A673 (cell line): ENCODE data around the gene ZNF473. TPM values are rescaled to one million over a fixed set of nuclear protein-coding genes. Genes with fewer than 3 reads are reported as not detected.

Source experiments
- BruUV-seq: library from RNA; stranded (reverse); fragments of 400-500 nt; replicated peaks from 2 replicates; lab custom pipeline; 2021; lab: Mats Ljungman, UMichigan
- CTCF ChIA-PET: fragments of 300-600 bp; sonication (Branson Sonifier 250); formaldehyde crosslinking; loops from one replicate; lab custom pipeline; 2022; ENCODE audit warnings: antibody characterized with exemption; lab: Charles Lee
- POLR2A ChIA-PET: fragments of 300-600 bp; sonication (Branson Sonifier 250); formaldehyde crosslinking; loops from one replicate; lab custom pipeline; 2022; ENCODE audit warnings: antibody characterized with exemption; ENCODE audit not compliant: low non-redundant PET; lab: Charles Lee
- DNase-seq: peaks from one replicate; pipeline ENCODE4 v3.0.0-alpha.2; 2015; ENCODE audit warnings: low spot score
- H3K27ac ChIP-seq: fragments of 200-600 bp; sonication (generic); 2 replicates; pipeline ENCODE4 v1.5.1; 2016; ENCODE audit warnings: mixed run types, low read depth, mild to moderate bottlenecking, mixed read lengths, antibody characterized with exemption, low read length; ENCODE audit not compliant: poor library complexity, severe bottlenecking
- H3K27me3 ChIP-seq: fragments of 200-600 bp; sonication (generic); replicated peaks from 2 replicates; pipeline ENCODE4 v1.6.1; 2017; ENCODE audit warnings: mixed run types, low read depth, mild to moderate bottlenecking, mixed read lengths, antibody characterized with exemption, low read length; ENCODE audit not compliant: insufficient read depth, poor library complexity
- H3K36me3 ChIP-seq: fragments of 200-600 bp; sonication (generic); 2 replicates; pipeline ENCODE4 v1.6.1; 2016; ENCODE audit warnings: mixed run types, mild to moderate bottlenecking, mixed read lengths, antibody characterized with exemption, low read length; ENCODE audit not compliant: insufficient read depth, poor library complexity, severe bottlenecking
- H3K4me1 ChIP-seq: fragments of 200-600 bp; sonication (generic); 2 replicates; pipeline ENCODE4 v1.6.1; 2017; ENCODE audit warnings: mixed run types, mild to moderate bottlenecking, mixed read lengths, antibody characterized with exemption, low read length; ENCODE audit not compliant: insufficient read depth, poor library complexity, severe bottlenecking
- H3K4me3 ChIP-seq: fragments of 200-600 bp; sonication (generic); 2 replicates; pipeline ENCODE4 v1.5.1; 2016; ENCODE audit warnings: low read depth, mixed run types, mild to moderate bottlenecking, mixed read lengths, low read length; ENCODE audit not compliant: poor library complexity, severe bottlenecking
- H3K9me3 ChIP-seq: fragments of 200-600 bp; sonication (generic); 2 replicates; pipeline ENCODE4 v1.6.1; 2016; ENCODE audit warnings: mixed run types, low read depth, mild to moderate bottlenecking, mixed read lengths, antibody characterized with exemption, low read length; ENCODE audit not compliant: poor library complexity, severe bottlenecking
- CTCF ChIP-seq: fragments of 300-800, 200-600 bp; sonication (generic); conservative IDR thresholded peaks from 2 replicates; pipeline ENCODE4 v1.5.1; 2017; ENCODE audit warnings: low read depth, mild to moderate bottlenecking, antibody characterized with exemption, low read length, moderate library complexity, mixed read lengths
- EZH2 ChIP-seq: fragments of 200-600 bp; sonication (generic); IDR thresholded peaks from 2 replicates; pipeline ENCODE4 v1.6.1; 2017; ENCODE audit warnings: borderline replicate concordance, low read depth, mild to moderate bottlenecking, mixed read lengths, antibody characterized with exemption, low read length; ENCODE audit not compliant: poor library complexity, severe bottlenecking
- intact Hi-C: fragments of 100-400 bp; cut with micrococcal nuclease; formaldehyde crosslinking; loops from one replicate; pipeline ENCODE4 v1.10.0; 2022; ENCODE audit not compliant: unreplicated experiment
- total RNA-seq: library from RNA; stranded (reverse); gene quantifications from 2 replicates; pipeline ENCODE4 v1.2.3, GENCODE V29; 2021

ZNF473 gene
- total RNA-seq, 1 experiment from 2014 or later = 15.6 TPM

- Histone ChIP-seq H3K4me3 (no peak overlapping the region), H3K9me3 (no peaks in the 10 kb centered on the region), H3K27me3 (no peaks in the 10 kb centered on the region), H3K36me3 (no peaks in the 10 kb centered on the region), H3K4me1 (no peaks in the 10 kb centered on the region), H3K27ac (no peak overlapping the region)
- peak; percentile 45 for DNase-seq
- TF ChIP-seq EZH2 = no peak
- TF ChIP-seq CTCF = no peak
- intact Hi-C loops = no loop called here
- ChIA-PET CTCF (no interaction called here), POLR2A (no interaction called here)
- BruUV-seq = no TSS peak
These were observed 39.9 kb upstream of the ZNF473 start for GRCh38 chr19:49985871-49986270.

GRCh38 chr19:49986354-49986753 lies 39.5 kb upstream of the ZNF473 start:
- CTCF ChIA-PET = no interaction called here
- no peak overlapping the region for H3K27ac ChIP-seq
- POLR2A ChIA-PET = no interaction called here
- no peak for DNase-seq
- H3K27me3 ChIP-seq = no peaks in the 10 kb centered on the region
- H3K4me1 ChIP-seq = no peaks in the 10 kb centered on the region
- H3K36me3 ChIP-seq = no peaks in the 10 kb centered on the region
- BruUV-seq = no TSS peak
- H3K4me3 ChIP-seq = no peak overlapping the region
- TF ChIP-seq EZH2 (no peak), CTCF (no peak)
- intact Hi-C loops = no loop called here
- no peaks in the 10 kb centered on the region for H3K9me3 ChIP-seq

DNA sequence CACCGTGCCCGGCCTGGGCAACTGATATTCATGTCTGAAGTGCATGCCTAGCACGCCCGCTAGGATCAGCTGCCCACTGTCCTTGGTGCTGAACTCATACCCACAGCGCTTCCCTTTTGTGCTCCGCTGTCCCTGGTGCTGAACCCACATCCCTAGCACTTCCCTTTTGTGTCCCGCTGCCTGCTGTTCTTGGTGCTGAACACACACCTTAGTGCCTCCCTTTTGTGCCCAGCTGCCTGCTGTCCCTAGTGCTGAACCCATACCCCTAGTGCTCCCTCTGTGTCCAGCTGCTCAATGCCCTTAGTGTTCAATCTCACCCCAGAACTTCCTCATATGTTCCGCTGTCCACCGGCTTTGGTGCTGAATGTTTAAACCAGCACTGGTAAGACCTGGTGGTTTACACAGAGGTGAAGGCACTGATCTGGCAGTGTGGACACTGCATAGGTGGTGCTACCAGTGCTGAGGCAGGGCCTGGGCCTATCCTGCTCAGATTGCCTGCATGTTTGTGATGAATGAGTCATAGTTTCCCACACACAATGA lies 38.6 kb upstream of the ZNF473 start:
- BruUV-seq = no TSS peak
- no peaks in the 10 kb centered on the region for H3K36me3 ChIP-seq
- H3K9me3 ChIP-seq = no peaks in the 10 kb centered on the region
- DNase-seq = peak; percentile 94
- POLR2A ChIA-PET = no interaction called here
- TF ChIP-seq CTCF (no peak), EZH2 (no peak)
- no peak overlapping the region for H3K4me3 ChIP-seq
- intact Hi-C loops = no loop called here
- no peak overlapping the region for H3K27ac ChIP-seq
- H3K4me1 ChIP-seq = no peaks in the 10 kb centered on the region
- CTCF ChIA-PET = interaction anchor here (0.6 kb wide), 1 partner anchor 217 kb away, joined by 6 read pairs; no protein-coding TSS in a partner anchor
- H3K27me3 ChIP-seq = no peaks in the 10 kb centered on the region
